ENCODE results near the gene HSPA6. TPM values are rescaled to one million over a fixed set of nuclear protein-coding genes. Genes with fewer than 3 reads are reported as not detected.
"Not testable (repeated sequence)": the region's sequence is repeated elsewhere in the genome, so short reads cannot be mapped to it uniquely, and the experiment has no call there.

Gene HSPA6
- total RNA-seq, 2 donors from 2014 or later = 6.4 to 6.7 TPM

DNA sequence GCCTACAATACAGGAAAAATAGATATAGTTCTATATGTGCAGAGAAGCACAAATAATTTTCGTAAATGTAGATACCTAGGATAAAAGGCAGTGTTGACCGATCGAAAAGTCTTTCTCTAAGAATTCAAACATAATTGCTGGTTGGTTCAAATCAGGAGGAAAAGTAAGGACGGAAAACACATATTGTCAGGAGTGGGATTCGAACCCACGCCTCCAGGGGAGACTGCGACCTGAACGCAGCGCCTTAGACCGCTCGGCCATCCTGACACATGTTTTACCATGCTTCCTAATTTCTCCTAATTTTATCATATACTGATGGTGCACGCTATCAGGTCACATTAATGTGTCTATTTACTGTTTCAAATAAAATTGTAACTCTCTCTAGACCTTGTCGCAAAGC lies 5.8 kb downstream of the HSPA6 start:
- intact Hi-C loops (cut with DNase I) = not testable (repeated sequence)
- DNase-seq (ENCODE audit: low spot score) = peak; percentile 86

DNA sequence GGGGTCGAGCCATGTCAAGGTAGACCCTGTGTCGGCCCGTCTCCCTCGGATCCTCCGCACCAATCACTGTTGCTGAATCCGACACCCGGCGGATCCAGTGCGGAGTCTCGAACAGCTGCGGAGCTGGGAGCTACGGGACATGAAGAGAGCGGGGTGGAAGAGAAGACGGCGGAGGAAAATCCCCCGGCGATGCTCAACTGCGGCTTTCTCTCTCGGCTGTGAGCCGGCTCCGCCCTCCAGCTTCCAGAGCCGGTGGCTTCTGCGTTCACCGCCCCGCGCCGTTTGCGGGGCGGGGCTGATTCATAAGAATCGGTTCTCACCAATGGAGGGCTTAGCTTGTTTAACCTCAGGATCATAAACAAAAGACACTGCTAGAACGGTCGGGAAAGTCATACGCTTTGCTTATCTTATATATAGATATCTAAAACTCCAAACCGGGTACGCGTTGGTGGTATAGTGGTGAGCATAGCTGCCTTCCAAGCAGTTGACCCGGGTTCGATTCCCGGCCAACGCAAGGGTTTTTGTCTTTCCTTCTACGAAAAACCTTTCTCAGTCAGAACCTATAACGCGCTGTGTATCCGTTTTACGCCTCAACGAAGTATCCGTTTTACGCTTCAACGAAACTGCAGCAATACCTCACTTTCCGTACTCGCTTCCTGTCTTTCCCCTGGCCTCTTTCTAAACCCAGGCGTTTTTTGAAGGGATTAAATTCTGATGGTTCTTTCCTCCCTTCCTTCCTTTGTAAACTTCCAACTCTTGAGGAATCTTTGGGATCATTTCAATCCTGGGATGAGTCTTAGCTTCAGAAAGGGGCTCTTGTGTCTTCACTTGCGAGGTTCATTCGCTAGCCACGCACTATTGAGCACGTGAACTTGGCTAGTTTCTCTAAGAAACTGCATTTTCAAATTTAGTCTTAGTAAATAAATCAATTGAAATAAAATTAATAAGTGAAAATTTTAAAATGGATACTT lies 6.6 kb downstream of the HSPA6 start:
- intact Hi-C loops (cut with DNase I) = not testable (repeated sequence)

DNA sequence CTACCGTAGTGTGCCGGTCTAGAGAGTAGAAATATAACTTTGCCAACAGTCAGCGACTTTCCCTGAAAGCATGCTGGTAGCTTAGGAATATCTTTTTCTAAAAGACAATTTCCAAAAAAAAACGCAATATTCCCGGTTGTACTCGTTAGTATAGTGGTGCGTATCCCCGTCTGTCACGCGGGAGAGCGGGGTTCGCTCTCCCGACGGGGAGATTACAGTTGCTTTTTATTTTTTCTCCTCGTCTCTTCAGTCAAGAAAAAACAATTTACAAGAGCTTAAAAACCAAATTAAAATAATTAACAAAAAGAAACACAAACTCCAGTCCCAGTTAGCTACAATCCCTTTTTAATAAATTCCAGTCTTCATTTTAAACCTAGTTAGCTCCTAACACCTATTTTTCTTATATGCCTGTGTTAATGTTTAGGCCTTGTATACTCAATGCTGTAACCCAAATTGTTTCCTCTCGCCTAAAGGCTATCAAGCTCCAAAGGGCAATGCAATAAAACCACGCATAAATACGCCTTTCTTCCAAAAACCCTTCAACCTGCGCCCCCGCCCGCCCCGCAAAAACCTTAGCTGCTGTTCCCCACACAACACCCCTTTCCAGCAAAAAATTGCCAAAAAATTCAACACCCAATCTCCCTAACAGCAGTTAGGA lies 7.8 kb downstream of the HSPA6 start:
- intact Hi-C loops (cut with DNase I) = no loop called here
- no peak for DNase-seq (ENCODE audit: low spot score)

More for the DNA sequence above, 6.6 kb downstream of the HSPA6 start:
- peak; percentile 93 for DNase-seq (ENCODE audit: low spot score)

DNA sequence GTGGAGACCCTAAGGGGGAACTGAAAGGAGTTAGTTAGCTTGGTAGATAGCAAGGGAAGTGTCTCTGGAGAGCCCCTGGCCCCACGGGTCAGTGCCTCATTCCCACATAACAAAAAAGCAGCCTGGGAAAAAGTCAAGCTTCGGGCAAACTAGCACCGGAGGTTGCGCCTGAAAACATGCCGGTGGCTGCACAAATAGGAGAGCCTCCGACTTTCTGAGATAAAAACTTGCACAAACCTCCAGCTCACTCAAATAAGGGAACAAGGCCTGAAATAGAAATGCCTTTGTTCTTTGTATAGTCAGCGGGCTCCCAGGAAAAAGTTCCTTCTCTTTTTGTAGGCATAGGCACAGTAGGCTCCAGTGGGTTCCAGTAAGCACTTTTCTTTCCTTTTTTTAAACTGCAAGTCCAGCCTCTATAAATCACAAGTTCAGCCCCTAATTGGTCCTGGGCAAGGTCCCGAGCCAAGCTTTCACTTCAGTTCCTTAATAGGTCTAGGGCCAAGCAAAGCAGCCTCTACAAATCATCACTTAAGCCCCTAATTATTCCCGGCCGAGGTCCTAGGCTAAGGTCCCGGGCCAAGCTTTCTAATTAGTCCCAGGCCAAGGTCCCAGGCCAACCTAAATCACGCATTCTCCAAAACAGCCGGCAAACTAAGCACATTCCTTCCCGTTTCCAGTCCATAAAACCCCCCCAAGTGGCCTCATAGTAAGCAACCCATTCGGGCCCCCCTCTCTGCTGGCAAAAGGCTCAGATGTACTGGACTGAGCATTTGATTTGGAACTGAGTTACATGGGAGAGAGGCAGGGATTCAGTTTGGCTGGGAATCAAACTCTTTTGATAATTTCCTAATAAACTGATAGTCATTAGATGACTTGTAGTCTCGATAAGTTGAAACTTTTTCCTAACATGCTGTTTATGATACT lies 8.6 kb downstream of the HSPA6 start:
- intact Hi-C loops (cut with DNase I); DNase-seq (ENCODE audit: low spot score): not testable (repeated sequence)

DNA sequence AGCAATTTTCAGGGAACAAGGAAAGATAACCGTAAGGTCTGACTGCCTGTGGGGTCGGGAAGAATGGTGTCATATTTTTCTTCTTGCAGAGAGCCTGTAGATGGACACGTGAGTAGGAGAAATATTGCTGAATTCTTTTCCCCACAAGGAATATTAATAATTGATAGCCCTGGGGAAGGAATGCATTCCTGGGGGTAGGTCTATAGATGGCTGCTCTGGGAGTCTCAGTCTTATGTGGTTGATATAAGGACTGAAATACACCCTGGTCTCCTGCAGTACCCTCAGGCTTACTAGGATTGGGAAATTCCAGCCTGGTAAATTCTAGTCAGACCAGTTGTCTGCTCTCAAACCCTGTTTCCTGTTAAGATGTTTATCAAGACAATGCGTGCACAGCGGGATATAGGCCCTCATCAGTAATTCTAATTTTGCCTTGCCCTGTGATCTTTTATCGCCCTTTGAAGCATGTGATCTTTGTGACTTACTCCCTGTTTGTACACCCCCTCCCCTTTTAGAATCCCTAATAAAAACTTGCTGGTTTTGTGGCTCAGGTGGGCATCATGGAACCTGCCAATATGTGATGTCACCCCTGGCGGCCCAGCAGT lies 12.8 kb downstream of the HSPA6 start:
- intact Hi-C loops (cut with DNase I); DNase-seq (ENCODE audit: low spot score): not testable (repeated sequence)

DNA sequence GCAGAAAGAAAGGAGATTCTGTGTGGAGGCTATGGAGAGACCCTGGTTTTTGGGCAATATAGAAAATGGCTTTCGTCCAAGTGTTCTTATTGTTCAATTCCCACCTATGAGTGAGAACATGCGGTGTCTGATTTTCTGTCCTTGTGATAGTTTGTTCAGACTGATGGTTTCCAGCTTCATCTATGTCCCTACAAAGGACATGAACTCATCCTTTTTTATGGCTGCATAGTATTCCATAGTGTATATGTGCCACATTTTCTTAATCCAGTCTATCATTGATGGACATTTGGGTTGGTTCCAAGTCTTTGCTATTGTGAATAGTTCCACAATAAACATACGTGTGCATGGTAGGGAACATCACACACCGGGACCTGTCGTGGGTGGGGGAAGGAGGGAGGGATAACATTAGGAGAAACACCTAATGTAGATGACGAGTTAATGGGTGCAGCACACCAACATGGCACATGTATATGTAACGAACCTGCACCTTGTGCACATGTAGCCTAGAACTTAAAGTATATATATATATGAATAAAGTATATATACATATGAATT lies 14.7 kb downstream of the HSPA6 start:
- intact Hi-C loops (cut with DNase I); DNase-seq (ENCODE audit: low spot score): not testable (repeated sequence)

DNA sequence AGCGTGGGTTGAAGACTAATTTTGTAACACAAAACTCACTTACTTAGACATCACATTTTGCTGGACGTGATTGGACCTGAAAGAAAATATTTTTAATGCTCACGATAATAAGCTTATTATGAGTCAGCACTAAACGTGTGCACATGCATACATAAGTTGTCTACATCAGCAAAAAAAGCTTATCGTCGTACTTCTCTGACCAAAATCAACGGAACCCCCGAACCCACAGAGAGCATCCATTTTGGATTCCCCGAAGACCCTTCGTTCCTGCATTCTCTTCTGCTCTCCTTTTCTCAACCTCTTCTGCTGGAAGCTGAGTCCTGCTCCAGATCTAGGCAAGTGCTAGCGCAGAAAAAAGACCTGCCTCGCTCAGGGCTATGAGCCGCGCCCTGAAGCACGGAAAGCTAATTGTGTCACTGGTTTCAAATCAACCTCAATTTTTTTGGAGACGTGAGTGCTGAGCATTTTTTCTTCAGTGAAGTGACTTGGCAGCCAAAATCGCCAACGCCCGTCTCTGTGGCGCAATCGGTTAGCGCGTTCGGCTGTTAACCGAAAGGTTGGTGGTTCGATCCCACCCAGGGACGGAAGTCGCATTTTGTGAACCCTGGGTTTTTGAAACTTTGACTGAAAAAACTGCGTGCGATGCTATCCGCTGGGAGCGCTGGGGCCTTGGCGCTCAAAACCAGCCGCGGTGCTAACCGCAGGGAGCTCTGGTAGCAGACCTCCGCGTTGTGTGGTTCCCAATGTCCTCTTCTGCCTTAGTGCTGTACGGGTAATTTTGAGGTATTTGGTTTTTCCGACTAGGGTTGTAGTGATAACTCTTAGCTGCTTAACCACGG lies 15.6 kb downstream of the HSPA6 start:
- intact Hi-C loops (cut with DNase I) = not testable (repeated sequence)
- DNase-seq (ENCODE audit: low spot score) = peak; percentile 93

DNA sequence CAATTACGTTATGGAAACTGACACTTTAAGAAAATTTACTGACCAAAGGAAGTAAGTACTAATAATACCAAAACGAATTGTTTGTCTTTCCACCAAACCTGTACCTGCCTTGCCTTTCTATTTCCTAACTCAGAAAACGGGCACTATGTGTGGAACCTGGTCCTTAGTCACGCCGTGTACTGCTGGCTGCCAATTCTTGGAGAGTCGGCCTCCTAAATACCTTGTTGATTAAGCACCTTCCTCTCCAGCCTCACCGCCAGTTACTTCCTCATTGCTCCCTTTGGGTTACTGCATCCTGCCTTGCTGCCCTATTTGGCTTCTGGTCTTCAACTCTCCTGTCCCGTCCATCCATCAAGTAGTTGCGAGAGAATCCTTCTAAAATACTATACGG lies 16.2 kb downstream of the HSPA6 start:
- DNase-seq (ENCODE audit: low spot score); intact Hi-C loops (cut with DNase I): not testable (repeated sequence)

DNA sequence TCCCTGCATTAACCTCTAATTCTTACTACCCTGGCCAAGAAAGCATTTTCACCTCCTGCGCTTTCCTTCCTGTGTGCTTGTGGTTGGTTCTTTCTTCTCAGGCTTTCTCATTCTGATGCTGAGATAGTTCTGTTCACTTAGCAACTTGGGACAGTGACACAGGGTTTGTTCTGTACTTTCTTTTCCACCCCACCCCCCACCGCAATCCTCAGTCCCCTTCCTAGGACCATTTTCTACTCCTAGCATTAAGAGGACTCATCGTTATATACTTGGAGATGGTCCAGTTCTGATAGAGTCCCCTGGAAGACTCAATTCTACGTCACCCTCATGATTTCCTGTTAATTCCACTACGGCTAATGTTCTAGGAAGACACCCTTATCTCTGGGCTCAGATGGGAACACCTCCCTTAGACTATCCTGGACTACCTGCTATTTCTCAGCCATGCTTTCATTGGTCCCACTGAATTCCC lies 17.8 kb downstream of the HSPA6 start:
- DNase-seq (ENCODE audit: low spot score); intact Hi-C loops (cut with DNase I): not testable (repeated sequence)

DNA sequence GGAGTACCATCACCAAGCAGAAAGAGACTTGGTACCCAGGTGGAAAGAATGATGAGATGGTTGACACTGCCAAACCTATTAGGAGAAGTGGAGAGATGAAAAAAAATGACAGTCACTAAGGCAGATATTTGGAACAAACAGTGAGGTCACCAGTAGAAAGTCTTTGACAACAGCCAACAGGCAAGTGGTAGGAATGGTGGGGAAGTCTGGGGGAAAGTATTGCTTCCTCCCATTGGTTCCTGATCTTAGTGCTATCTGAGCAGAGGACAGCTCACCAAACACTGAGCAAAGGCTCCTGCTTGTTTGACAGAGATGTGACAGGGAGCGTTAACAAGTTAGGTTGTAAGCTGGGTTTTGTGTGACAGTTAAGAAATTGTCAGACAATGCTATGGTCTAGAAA lies 18.8 kb downstream of the HSPA6 start:
- DNase-seq (ENCODE audit: low spot score); intact Hi-C loops (cut with DNase I): not testable (repeated sequence)

DNA sequence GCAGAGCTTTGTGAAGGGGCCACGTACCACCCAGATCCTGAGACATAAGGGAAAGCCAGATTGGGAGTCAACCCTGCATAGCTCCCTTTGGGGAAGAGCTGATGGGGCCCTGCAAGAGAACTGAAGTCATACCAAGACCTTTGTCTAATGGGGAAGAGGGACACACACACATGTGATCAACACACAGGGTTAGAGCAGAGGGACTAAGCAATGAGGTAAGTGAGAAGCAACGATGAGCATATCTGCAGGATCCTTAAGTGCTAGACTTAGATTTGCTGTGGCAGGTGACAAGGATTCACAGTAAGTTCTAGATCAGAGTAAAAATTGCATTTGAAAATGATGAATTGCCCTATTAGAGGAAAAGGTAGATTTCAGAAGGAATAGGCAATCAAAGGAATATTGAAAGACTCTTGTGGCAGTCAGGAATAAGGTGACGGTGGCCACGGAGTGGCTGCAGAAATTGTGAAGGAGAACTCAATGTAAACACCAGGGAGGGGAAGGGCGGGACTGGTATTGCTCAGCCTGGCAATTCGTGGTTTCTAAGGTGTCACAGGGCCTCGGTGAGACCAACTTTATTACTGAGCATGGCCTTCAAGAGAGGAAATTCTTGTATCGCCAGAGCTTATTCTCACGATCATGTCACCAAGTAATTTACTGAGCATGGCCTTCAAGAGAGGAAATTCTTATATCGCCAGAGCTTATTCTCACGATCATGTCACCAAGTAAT lies 20.8 kb downstream of the HSPA6 start:
- DNase-seq (ENCODE audit: low spot score); intact Hi-C loops (cut with DNase I): not testable (repeated sequence)

DNA sequence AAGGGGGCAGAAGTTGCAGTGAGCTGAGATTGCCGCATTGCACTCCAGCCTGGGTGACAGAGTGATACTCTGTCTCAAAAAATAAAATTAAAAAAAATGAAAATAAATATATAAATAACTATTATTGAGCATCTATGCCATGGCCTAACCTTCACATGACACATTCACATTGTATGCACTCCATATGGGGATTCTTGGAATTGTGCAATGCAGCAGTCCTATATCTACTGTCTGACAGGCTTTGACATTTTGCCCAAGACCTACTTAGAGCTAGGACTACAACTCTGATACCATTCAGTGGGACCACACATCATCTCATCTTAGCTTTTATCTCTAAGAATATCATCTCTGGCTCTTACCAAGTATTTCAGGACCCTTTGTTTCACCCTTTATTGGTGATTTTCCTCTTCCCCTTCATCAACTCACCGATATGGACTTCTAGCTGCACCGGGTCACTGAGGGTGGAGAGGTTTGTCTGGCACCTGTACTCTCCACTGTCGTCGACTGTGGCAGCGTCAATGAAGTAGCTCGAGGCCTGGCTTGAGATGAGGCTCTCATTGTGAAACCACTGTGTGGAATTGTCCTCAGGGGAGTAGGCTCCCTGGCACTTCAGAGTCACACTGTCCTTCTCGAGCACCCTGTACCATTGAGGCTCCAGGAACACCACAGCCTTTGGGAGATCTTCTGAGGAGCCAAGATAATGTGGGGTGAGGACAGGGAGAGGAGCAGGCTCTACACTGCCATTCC lies 23.8 kb downstream of the HSPA6 start:
- intact Hi-C loops (cut with DNase I) = not testable (repeated sequence)

DNA sequence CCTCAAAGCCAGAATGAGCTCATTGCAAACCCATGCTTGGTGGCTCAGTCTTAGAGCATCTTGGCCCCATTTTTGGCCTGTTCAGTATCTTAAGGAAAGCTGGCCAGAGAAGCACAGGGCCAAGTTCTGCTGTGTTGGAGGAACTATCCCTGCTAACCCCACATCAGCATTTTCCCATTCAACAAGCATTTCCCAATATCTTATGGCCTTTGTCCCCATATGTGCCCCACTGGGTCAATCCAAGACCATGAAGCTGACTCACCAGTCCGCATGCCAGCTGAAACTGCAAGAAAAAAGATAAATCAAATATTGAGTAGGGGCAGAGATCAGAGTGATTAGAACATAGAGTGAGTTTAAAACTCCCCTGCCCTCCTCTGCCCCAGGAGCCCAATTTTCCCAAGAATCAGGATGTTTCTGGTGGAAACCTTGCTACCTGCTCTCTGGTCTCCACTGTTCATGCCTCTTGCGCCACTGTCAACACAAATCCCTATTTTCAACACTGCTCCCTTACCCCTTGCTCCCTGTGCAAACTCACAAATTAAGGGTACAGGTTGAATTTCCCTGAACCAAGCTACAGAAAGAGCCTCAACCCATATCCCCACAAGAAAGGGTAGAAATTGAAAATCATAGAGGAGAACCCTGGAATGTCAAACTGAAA lies 24.5 kb downstream of the HSPA6 start:
- intact Hi-C loops (cut with DNase I); DNase-seq (ENCODE audit: low spot score): not testable (repeated sequence)

More for the DNA sequence above, 23.8 kb downstream of the HSPA6 start:
- not testable (repeated sequence) for DNase-seq (ENCODE audit: low spot score)

DNA sequence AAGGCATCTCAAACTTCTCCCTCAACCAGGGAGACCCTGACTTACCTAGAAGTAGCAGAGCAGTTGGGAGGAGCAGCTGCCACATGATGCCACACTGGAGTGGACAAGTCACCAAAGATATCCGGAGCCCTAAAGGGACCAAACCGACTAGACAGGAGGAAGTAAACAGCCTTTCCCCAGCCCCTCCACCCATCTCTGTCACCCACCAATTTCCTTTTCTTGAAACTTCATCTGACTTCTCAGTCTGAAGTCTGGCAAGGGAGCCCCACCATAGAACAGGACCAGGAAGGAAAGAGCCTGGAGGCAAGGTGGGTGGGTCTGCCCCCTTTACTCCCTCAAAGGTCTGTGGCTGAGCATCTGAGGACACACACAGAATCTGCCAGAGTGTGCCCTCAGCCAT lies 25.3 kb downstream of the HSPA6 start, which contains the start of gene FCGR3A:
FCGR3A (minus strand) TSS at position 167 of the 400 bp plus-strand sequence; CDS start at position 85, 82 bp downstream.
- no peak for DNase-seq (ENCODE audit: low spot score)
- intact Hi-C loops (cut with DNase I) = no loop called here

DNA sequence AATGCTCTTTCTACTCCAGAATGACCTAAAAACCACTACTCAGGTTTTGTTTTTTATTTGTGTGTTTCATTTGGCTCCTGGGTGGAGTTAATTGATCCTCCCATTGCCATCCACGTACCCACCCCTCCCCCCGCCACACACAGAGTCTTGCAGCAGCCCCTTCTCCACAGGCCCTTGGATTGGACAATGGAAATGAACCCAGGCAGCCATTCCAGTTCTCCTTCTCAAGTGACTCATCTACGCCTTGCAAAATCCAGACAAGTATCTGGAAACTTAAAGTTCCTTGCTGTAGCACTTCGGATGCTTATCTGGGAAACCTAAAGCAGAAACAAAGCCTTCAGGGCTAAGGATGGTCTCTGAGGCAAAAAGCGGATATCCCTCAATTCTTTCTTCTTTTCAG lies 26.6 kb downstream of the HSPA6 start:
- intact Hi-C loops (cut with DNase I); DNase-seq (ENCODE audit: low spot score): not testable (repeated sequence)

DNA sequence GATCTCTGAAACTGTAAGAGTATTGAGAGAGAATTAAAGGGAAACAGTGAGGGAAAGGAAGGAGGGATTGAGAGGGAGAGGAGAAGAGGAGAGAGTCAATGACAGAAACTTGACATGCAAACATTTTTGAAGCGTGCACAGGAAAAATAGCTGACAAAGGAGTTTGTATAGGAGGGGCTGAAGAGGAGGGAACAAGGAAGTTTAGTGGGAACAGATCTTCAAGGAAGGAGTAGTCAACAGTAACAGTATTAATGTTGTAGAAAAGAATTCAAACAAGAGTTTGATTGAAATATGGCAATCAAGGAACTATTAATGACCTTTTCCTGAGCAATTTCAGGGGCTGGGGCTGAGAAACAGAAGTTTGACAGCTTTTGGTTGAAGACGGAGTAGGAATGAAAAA lies 29.3 kb downstream of the HSPA6 start:
- intact Hi-C loops (cut with DNase I) = not testable (repeated sequence)

More for the DNA sequence above, 29.3 kb downstream of the HSPA6 start:
- DNase-seq (ENCODE audit: low spot score) = not testable (repeated sequence)
